A549 (cell line): ENCODE measurements around the gene GRK6. TPM values are rescaled to one million over a fixed set of nuclear protein-coding genes. Genes with fewer than 3 reads are reported as not detected.

Source experiments
- ATAC-seq, 2 experiments: fragments of 200-7000 bp in 1 of 2; fragments of >200 bp in 1 of 2; cut with Nextera tagmentation in 1 of 2; cut with Tn5 transposase in 1 of 2; 3 replicates each; pipeline versions ENCODE4 v1.8.0 to v1.9.1; 2018 to 2020; ENCODE audit warnings: mild to moderate bottlenecking in 1 of 2, moderate library complexity in 1 of 2
- CTCF ChIA-PET: fragments of 300-600 bp; sonication (Branson Sonifier 250); formaldehyde crosslinking; extraction: SDS; loops from one replicate; lab custom pipeline; 2021; ENCODE audit warnings: antibody characterized with exemption, inconsistent platforms; lab: Yijun Ruan, JAX
- POLR2A ChIA-PET: fragments of 350-600 bp; formaldehyde crosslinking; extraction: SDS; loops from one replicate; lab custom pipeline; 2021; ENCODE audit warnings: antibody characterized with exemption, inconsistent platforms; lab: Yijun Ruan, JAX
- DNase-seq, 2 experiments: peaks; one replicate each; pipeline versions ENCODE4 v3.0.0 to v3.0.0-alpha.2; 2011 to 2016; ENCODE audit warnings: low read depth in 1 of 2, low spot score in 1 of 2
- FAIRE-seq: peaks from 2 replicates; lab custom pipeline; 2011; peaks lifted over from hg19 to GRCh38; lab: Jason Lieb, UNC
- H3K27ac ChIP-seq, 2 experiments: fragments of >200 bp; sonication (Bioruptor Twin); formaldehyde crosslinking; 3 replicates each; pipeline ENCODE4 v1.5.1; 2016 to 2017
- H3K4me1 ChIP-seq: fragments of >200 bp; sonication (Bioruptor Twin); formaldehyde crosslinking; 3 replicates; pipeline ENCODE4 v1.6.1; 2016
- H3K4me2 ChIP-seq: fragments of >200 bp; sonication (Bioruptor Twin); formaldehyde crosslinking; 3 replicates; pipeline ENCODE4 v1.6.1; 2016
- H3K4me3 ChIP-seq: fragments of >200 bp; sonication (Bioruptor Twin); formaldehyde crosslinking; 3 replicates; pipeline ENCODE4 v1.5.1; 2016
- H3K9me3 ChIP-seq: fragments of >200 bp; sonication (Bioruptor Twin); formaldehyde crosslinking; 3 replicates; pipeline ENCODE4 v1.6.1; 2016
- CBX2 ChIP-seq: fragments of 200-600 bp; sonication (generic); IDR thresholded peaks from 2 replicates; pipeline ENCODE4 v1.6.1; 2016; ENCODE audit warnings: low read depth, mild to moderate bottlenecking, borderline replicate concordance
- CBX8 ChIP-seq: fragments of 200-600 bp; sonication (generic); IDR thresholded peaks from 2 replicates; pipeline ENCODE4 v1.6.1; 2016
- CEBPB ChIP-seq, 2 experiments: fragments of >200 bp in 1 of 2; sonication (Bioruptor Twin) in 1 of 2; formaldehyde crosslinking in 1 of 2; IDR thresholded peaks; 2 replicates each; pipeline ENCODE4 v1.6.1; 2012 to 2016
- CHD2 ChIP-seq: fragments of 150-350 bp; IDR thresholded peaks from 2 replicates; pipeline ENCODE4 v1.6.1; 2014; ENCODE audit warnings: low read length; ENCODE audit not compliant: partially characterized antibody
- CTCF ChIP-seq: fragments of >200 bp; sonication (Bioruptor Twin); formaldehyde crosslinking; IDR thresholded peaks from 3 replicates; pipeline ENCODE4 v1.5.1; 2016
- EHMT2 ChIP-seq: fragments of 200-600 bp; sonication (generic); IDR thresholded peaks from 2 replicates; pipeline ENCODE4 v1.6.1; 2016; ENCODE audit warnings: antibody characterized with exemption, low read depth, mild to moderate bottlenecking, moderate library complexity
- ELK1 ChIP-seq: fragments of 150-350 bp; IDR thresholded peaks from 2 replicates; pipeline ENCODE4 v1.6.1; 2014; ENCODE audit warnings: low read depth, mild to moderate bottlenecking, low read length
- EP300 ChIP-seq, 2 experiments: fragments of >200 bp; sonication (Bioruptor Twin); formaldehyde crosslinking; IDR thresholded peaks; 2 replicates in 1 of 2; 3 replicates in 1 of 2; pipeline ENCODE4 v1.6.1; 2016 to 2017
- ESRRA ChIP-seq: fragments of 150-350 bp; IDR thresholded peaks from 2 replicates; pipeline ENCODE4 v1.6.1; 2014; ENCODE audit warnings: mild to moderate bottlenecking, low read length, borderline replicate concordance
- FOSL2 ChIP-seq, 2 experiments: fragments of 450-650 bp in 1 of 2; fragments of >200 bp in 1 of 2; sonication (Bioruptor Twin) in 1 of 2; formaldehyde crosslinking; IDR thresholded peaks; 2 replicates each; pipeline versions ENCODE4 v1.5.0 to v1.6.1; 2016 to 2020; ENCODE audit warnings: mild to moderate bottlenecking in 1 of 2, moderate library complexity in 1 of 2
- FOXS1 ChIP-seq: fragments of 250-450 bp; sonication (Bioruptor Pico); IDR thresholded peaks from 2 replicates; pipeline ENCODE4 v1.5.0; 2020; ENCODE audit warnings: mild to moderate bottlenecking, moderate library complexity
- HDAC2 ChIP-seq: fragments of 200-600 bp; sonication (generic); IDR thresholded peaks from 2 replicates; pipeline ENCODE4 v1.6.1; 2016
- HOXA7 ChIP-seq: fragments of 250-450 bp; sonication (Bioruptor Pico); IDR thresholded peaks from 2 replicates; pipeline ENCODE4 v1.5.0; 2020; ENCODE audit warnings: mild to moderate bottlenecking, moderate library complexity
- HOXB13 ChIP-seq: fragments of 250-450 bp; sonication (Bioruptor Pico); IDR thresholded peaks from 2 replicates; pipeline ENCODE4 v1.5.0; 2020; ENCODE audit warnings: low read depth, mild to moderate bottlenecking, moderate library complexity
- HOXB5 ChIP-seq: fragments of 250-450 bp; sonication (Bioruptor Pico); IDR thresholded peaks from 2 replicates; pipeline ENCODE4 v1.5.0; 2020; ENCODE audit warnings: mild to moderate bottlenecking, moderate library complexity
- JUN ChIP-seq, 2 experiments: fragments of >200 bp; sonication (Bioruptor Twin); formaldehyde crosslinking; IDR thresholded peaks; 2 replicates in 1 of 2; 3 replicates in 1 of 2; pipeline ENCODE4 v1.6.1; 2016 to 2017
- JUNB ChIP-seq: fragments of >200 bp; sonication (Bioruptor Twin); formaldehyde crosslinking; IDR thresholded peaks from 2 replicates; pipeline ENCODE4 v1.6.1; 2016
- KDM1A ChIP-seq: fragments of 200-600 bp; sonication (generic); IDR thresholded peaks from 2 replicates; pipeline ENCODE4 v1.6.1; 2016; ENCODE audit warnings: low read depth, mild to moderate bottlenecking
- KDM5A ChIP-seq: fragments of 200-600 bp; sonication (generic); IDR thresholded peaks from 2 replicates; pipeline ENCODE4 v1.6.1; 2016; ENCODE audit warnings: antibody characterized with exemption, mild to moderate bottlenecking
- MAFK ChIP-seq: fragments of 450-650 bp; IDR thresholded peaks from 2 replicates; pipeline ENCODE4 v1.6.1; 2014; ENCODE audit not compliant: partially characterized antibody
- MAX ChIP-seq: IDR thresholded peaks from 2 replicates; pipeline ENCODE4 v1.6.1; 2012
- MAZ ChIP-seq: fragments of 150-350 bp; IDR thresholded peaks from 2 replicates; pipeline ENCODE4 v1.6.1; 2014; ENCODE audit warnings: antibody characterized with exemption, low read depth, low read length, borderline replicate concordance
- MYC ChIP-seq: IDR thresholded peaks from 2 replicates; pipeline ENCODE4 v1.6.1; 2012; ENCODE audit warnings: mild to moderate bottlenecking, inconsistent platforms, low read length, improper control_type of control experiment, borderline replicate concordance
- NPAS2 ChIP-seq: fragments of 250-450 bp; sonication (Bioruptor Pico); IDR thresholded peaks from 2 replicates; pipeline ENCODE4 v1.8.0; 2022; ENCODE audit warnings: mild to moderate bottlenecking, moderate library complexity, borderline replicate concordance
- PBX3 ChIP-seq: IDR thresholded peaks from 2 replicates; pipeline ENCODE4 v1.6.1; 2012
- PHF8 ChIP-seq: fragments of 200-600 bp; sonication (generic); IDR thresholded peaks from 2 replicates; pipeline ENCODE4 v1.6.1; 2016; ENCODE audit warnings: low read depth, mild to moderate bottlenecking, antibody characterized with exemption, moderate library complexity, borderline replicate concordance
- RAD21 ChIP-seq, 2 experiments: fragments of >200 bp in 1 of 2; sonication (Bioruptor Twin) in 1 of 2; formaldehyde crosslinking in 1 of 2; IDR thresholded peaks in 1 of 2; conservative IDR thresholded peaks in 1 of 2; 2 replicates in 1 of 2; 3 replicates in 1 of 2; pipeline ENCODE4 v1.6.1; 2012 to 2018; ENCODE audit warnings: inconsistent platforms in 1 of 2
- RARB ChIP-seq: fragments of 250-450 bp; sonication (Bioruptor Pico); IDR thresholded peaks from 2 replicates; pipeline ENCODE4 v1.8.0; 2021; ENCODE audit warnings: mild to moderate bottlenecking, moderate library complexity
- RCOR1 ChIP-seq: fragments of 150-350 bp; IDR thresholded peaks from 2 replicates; pipeline ENCODE4 v1.6.1; 2014; ENCODE audit warnings: antibody characterized with exemption, low read length, low read depth
- RNF2 ChIP-seq: fragments of 200-600 bp; sonication (generic); IDR thresholded peaks from 2 replicates; pipeline ENCODE4 v1.6.1; 2016; ENCODE audit warnings: low read depth, mild to moderate bottlenecking, antibody characterized with exemption, moderate library complexity, borderline replicate concordance
- SMC3 ChIP-seq: fragments of >200 bp; sonication (Bioruptor Twin); formaldehyde crosslinking; IDR thresholded peaks from 3 replicates; pipeline ENCODE4 v1.6.1; 2018; ENCODE audit warnings: inconsistent platforms
- SREBF2 ChIP-seq: fragments of 450-650 bp; IDR thresholded peaks from 2 replicates; pipeline ENCODE4 v1.6.1; 2014; ENCODE audit warnings: mild to moderate bottlenecking, moderate library complexity
- USF2 ChIP-seq: fragments of 450-650 bp; IDR thresholded peaks from 2 replicates; pipeline ENCODE4 v1.6.1; 2014; ENCODE audit warnings: antibody characterized with exemption
- WGBS: methylation state at CpG from one replicate; pipeline ENCODE4 v1.1.6; 2017; ENCODE audit errors: missing lambda C conversion rate; 5-methylcytosine and 5-hydroxymethylcytosine counted together
- polyA plus RNA-seq, 4 experiments: library from polyadenylated mRNA; depleted of rRNA in 3 of 4; stranded (reverse); fragments of >200 nt; fragmentation: RNase III in 1 of 4; extraction: RNeasy Plus Mini Kit Qiagen cat#74134 plus additional on column Dnase treatment in 1 of 4; gene quantifications; 2 replicates in 3 of 4; 3 replicates in 1 of 4; pipeline ENCODE4 v1.2.3, GENCODE V29; 2011 to 2017

GRK6 gene
- polyA plus RNA-seq, 2 of the 4 experiments (the other 2 are of a cell fraction): 20.1 to 28.8 TPM

- Histone ChIP-seq H3K27ac (peak overlapping the region in 1 of 2 experiments; percentile 95; a peak in 3 of 6 replicates), H3K4me2 (peak overlapping the region; percentile 9; the same call in 1 of the 3 replicates), H3K9me3 (no peaks in the 10 kb centered on the region), H3K4me3 (no peak overlapping the region), H3K4me1 (peaks cover 51% of the 10 kb centered on the region)
- TF ChIP-seq RNF2: no peak
- no peak for TF ChIP-seq CBX2
- no peak for TF ChIP-seq RCOR1
- TF ChIP-seq RAD21 (conservative IDR thresholded peaks at IDR 0.05 in 1 of 2, IDR thresholded peaks at IDR 0.05 in 1 of 2): no peak
- TF ChIP-seq KDM1A: no peak
- TF ChIP-seq ESRRA: no peak
- no peak for TF ChIP-seq HOXB13 (CRISPR knock-in tag)
- no peak for TF ChIP-seq FOXS1 (CRISPR knock-in tag)
- TF ChIP-seq FOSL2 (IDR thresholded peaks at IDR 0.05): no peak
- TF ChIP-seq FOSL2 (CRISPR knock-in tag; IDR thresholded peaks at IDR 0.05): no peak
- no peak for TF ChIP-seq CBX8
- no peak for TF ChIP-seq MAFK
- no peak for TF ChIP-seq PHF8
- TF ChIP-seq SMC3: no peak
- no peak for FAIRE-seq
- ATAC-seq: no peak
- 88% methylated on average over 7 of the region's 16 CpGs for WGBS
- CTCF ChIA-PET: interaction anchor here (0.7 to 18.1 kb wide), 12 partner anchors 11 to 149 kb away, joined by 3 to 354 read pairs (median 4); partner anchors contain the start of genes DBN1, DOK3, PDLIM7 and PRR7
- no peak for DNase-seq
- POLR2A ChIA-PET: no interaction called here
Measured at GRCh38 chr5:177490992-177491391, 64.5 kb downstream of the GRK6 start.

- peak; percentile 22 to 75 for ATAC-seq
- DNase-seq: peak; percentile 78 to 79
- H3K4me2 ChIP-seq: peak overlapping the region; percentile 9; the same call in 2 of the 3 replicates
- no peak for FAIRE-seq
- peak overlapping the region in 1 of 2 experiments; percentile 95; a peak in 3 of 6 replicates for H3K27ac ChIP-seq
- 50% methylated on average over 16 of the region's 43 CpGs for WGBS
- ChIA-PET POLR2A (no interaction called here), CTCF (interaction anchor here (0.7 to 18.1 kb wide), 12 partner anchors 11 to 378 kb away, joined by 3 to 354 read pairs (median 3); partner anchors contain the start of genes DBN1, DOK3, PDLIM7 and PRR7)
- H3K4me1 ChIP-seq: peaks cover 56% of the 10 kb centered on the region
- H3K4me3 ChIP-seq: no peak overlapping the region
- no peaks in the 10 kb centered on the region for H3K9me3 ChIP-seq
- TF ChIP-seq CHD2 (no peak), MAFK (no peak), KDM5A (no peak), MAX (no peak), HDAC2 (no peak), JUN (IDR thresholded peaks at IDR 0.05) (no peak), PBX3 (peak; percentile 25; the same call in 1 of the 2 replicates), SREBF2 (no peak), EP300 (IDR thresholded peaks at IDR 0.05) (no peak), MYC (no peak), HOXB5 (CRISPR knock-in tag) (no peak), RARB (CRISPR knock-in tag) (no peak), RNF2 (no peak), JUNB (no peak), SMC3 (peak; percentile 68), HOXB13 (CRISPR knock-in tag) (no peak), USF2 (no peak), HOXA7 (CRISPR knock-in tag) (no peak), NPAS2 (CRISPR knock-in tag) (no peak), EHMT2 (no peak), CEBPB (IDR thresholded peaks at IDR 0.05) (no peak), CTCF (peak; percentile 96), MAZ (peak; percentile 78; the same call in 1 of the 2 replicates), RAD21 (conservative IDR thresholded peaks at IDR 0.05 in 1 of 2, IDR thresholded peaks at IDR 0.05 in 1 of 2) (peak; percentile 35 to 55; a peak in 4 of 5 replicates), ELK1 (no peak)
Measured at GRCh38 chr5:177491429-177491945, 65.0 kb downstream of the GRK6 start.
